HepG2 (cell line): Measurements from ENCODE around the gene INSR. TPM values are rescaled to one million over a fixed set of nuclear protein-coding genes. Genes with fewer than 3 reads are reported as not detected.

Experiments used
- ARID3A ChIP-seq: IDR thresholded peaks from 2 replicates; pipeline ENCODE4 v1.6.1; 2012; ENCODE audit warnings: low read depth, low read length, improper control_type of control experiment
- ELF3 ChIP-seq: IDR thresholded peaks from 2 replicates; pipeline ENCODE4 v1.6.1; 2016; ENCODE audit warnings: missing genetic modification reagents, missing compliant biosample characterization
- FOXK1 ChIP-seq: sonication (generic); formaldehyde crosslinking; IDR thresholded peaks from 2 replicates; pipeline ENCODE4 v1.4.0; 2020; ENCODE audit warnings: low read depth, missing genetic modification reagents, borderline replicate concordance
- JUN ChIP-seq: sonication (generic); formaldehyde crosslinking; IDR thresholded peaks from 2 replicates; pipeline ENCODE4 v1.4.0; 2020; ENCODE audit warnings: mild to moderate bottlenecking, missing genetic modification reagents
- KDM6A ChIP-seq: IDR thresholded peaks from 2 replicates; pipeline ENCODE4 v1.6.1; 2016; ENCODE audit warnings: low read depth
- MAX ChIP-seq: IDR thresholded peaks from 2 replicates; pipeline ENCODE4 v1.6.1; 2012; ENCODE audit warnings: inconsistent platforms
- MEF2D ChIP-seq: sonication (generic); formaldehyde crosslinking; IDR thresholded peaks from 2 replicates; pipeline ENCODE4 v1.5.1; 2020; ENCODE audit warnings: mild to moderate bottlenecking, missing genetic modification reagents
- MTA1 ChIP-seq: sonication (generic); formaldehyde crosslinking; IDR thresholded peaks from 2 replicates; pipeline ENCODE4 v1.4.0; 2020; ENCODE audit warnings: missing genetic modification reagents, mild to moderate bottlenecking, borderline replicate concordance
- ZBTB38 ChIP-seq: sonication (generic); formaldehyde crosslinking; IDR thresholded peaks from 2 replicates; pipeline ENCODE4 v1.5.1; 2020; ENCODE audit warnings: mild to moderate bottlenecking, missing genetic modification reagents
- polyA plus RNA-seq, 8 experiments: library from polyadenylated mRNA; depleted of rRNA in 3 of 8; stranded (reverse) in 7 of 8; unstranded in 1 of 8; fragments of >200 nt; fragmentation: Illumina TruSeq in 4 of 8; extraction: Trizol in 4 of 8; gene quantifications; 2 replicates each; pipeline versions ENCODE4 v1.2.1 to v1.2.3, GENCODE V29; 2011 to 2016; ENCODE audit warnings: low read depth in 4 of 8, missing spikeins in 1 of 8, mixed read lengths in 1 of 8; ENCODE audit not compliant: insufficient read depth in 1 of 8
- total RNA-seq, 5 experiments: library from RNA; depleted of rRNA; stranded (reverse); fragments of >200 nt; fragmentation: Illumina TruSeq; extraction: Trizol; gene quantifications; 2 replicates each; pipeline ENCODE4 v1.2.3, GENCODE V29; 2016; ENCODE audit warnings: low read depth in 1 of 5

INSR gene
- total and polyA plus RNA-seq, 2 of the 13 experiments (the other 11 are each of a cell fraction or from before 2014, with no cell fraction given), result 24.2 to 29.8 TPM

- peak; percentile 82 for TF ChIP-seq ARID3A
- no peak for TF ChIP-seq MAX
- TF ChIP-seq ELF3 (CRISPR knock-in tag), result peak; percentile 63
- TF ChIP-seq JUN (CRISPR knock-in tag), result no peak
- peak; percentile 9; the same call in 1 of the 2 replicates for TF ChIP-seq FOXK1 (CRISPR knock-in tag)
- no peak for TF ChIP-seq MTA1 (CRISPR knock-in tag)
- no peak for TF ChIP-seq MEF2D (CRISPR knock-in tag)
- TF ChIP-seq KDM6A (CRISPR knock-in tag), result peak; percentile 58; the same call in 1 of the 2 replicates
- no peak for TF ChIP-seq ZBTB38
Measured at GRCh38 chr19:7199613-7200533, 94.3 kb downstream of the INSR start (continued).
